WI38 (cell line): ENCODE results near the gene IRX4.

ENCODE experiments used
- H3K4me3 ChIP-seq: 2 replicates; pipeline ENCODE4 v1.5.1; 2011; ENCODE audit warnings: low read depth, mild to moderate bottlenecking, control low read depth, low read length
- TF ChIP-seq, protein P1 (sequence below): IDR thresholded peaks from 2 replicates; pipeline ENCODE4 v1.5.1; 2012; ENCODE audit warnings: low read depth, mild to moderate bottlenecking, control low read depth, low read length

IRX4 gene

DNA sequence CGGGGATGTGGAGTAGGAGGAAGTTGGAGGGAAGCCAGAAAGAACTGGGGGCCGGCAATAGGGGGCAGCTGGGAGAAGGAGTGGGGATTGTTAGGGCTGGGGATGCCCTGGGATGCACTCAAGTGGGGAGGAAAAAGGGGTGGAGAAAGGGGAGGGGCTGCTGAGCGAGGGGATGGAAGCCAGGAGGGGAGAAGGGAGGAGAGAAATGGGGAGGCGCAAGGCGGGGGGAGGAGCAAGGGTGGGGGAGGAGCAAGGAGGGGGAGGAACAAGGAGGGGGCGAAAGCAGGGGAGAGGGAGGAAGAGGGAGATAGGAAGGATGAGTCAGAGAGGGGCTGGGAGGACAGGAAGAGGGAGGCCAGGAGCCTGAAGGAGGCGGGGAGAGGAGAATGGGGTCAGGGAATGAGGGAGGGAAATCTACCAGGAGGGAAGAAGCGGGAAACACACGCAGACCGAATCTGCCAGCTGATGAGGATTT is 1.6 kb downstream of the IRX4 start:
- no peak overlapping the region for H3K4me3 ChIP-seq
- TF ChIP-seq, protein P1, sequence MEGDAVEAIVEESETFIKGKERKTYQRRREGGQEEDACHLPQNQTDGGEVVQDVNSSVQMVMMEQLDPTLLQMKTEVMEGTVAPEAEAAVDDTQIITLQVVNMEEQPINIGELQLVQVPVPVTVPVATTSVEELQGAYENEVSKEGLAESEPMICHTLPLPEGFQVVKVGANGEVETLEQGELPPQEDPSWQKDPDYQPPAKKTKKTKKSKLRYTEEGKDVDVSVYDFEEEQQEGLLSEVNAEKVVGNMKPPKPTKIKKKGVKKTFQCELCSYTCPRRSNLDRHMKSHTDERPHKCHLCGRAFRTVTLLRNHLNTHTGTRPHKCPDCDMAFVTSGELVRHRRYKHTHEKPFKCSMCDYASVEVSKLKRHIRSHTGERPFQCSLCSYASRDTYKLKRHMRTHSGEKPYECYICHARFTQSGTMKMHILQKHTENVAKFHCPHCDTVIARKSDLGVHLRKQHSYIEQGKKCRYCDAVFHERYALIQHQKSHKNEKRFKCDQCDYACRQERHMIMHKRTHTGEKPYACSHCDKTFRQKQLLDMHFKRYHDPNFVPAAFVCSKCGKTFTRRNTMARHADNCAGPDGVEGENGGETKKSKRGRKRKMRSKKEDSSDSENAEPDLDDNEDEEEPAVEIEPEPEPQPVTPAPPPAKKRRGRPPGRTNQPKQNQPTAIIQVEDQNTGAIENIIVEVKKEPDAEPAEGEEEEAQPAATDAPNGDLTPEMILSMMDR: no peak

- TF ChIP-seq, protein P1: no peak
- no peak overlapping the region for H3K4me3 ChIP-seq
Observed at GRCh38 chr5:1880377-1881025, 2.2 kb downstream of the IRX4 start.

DNA sequence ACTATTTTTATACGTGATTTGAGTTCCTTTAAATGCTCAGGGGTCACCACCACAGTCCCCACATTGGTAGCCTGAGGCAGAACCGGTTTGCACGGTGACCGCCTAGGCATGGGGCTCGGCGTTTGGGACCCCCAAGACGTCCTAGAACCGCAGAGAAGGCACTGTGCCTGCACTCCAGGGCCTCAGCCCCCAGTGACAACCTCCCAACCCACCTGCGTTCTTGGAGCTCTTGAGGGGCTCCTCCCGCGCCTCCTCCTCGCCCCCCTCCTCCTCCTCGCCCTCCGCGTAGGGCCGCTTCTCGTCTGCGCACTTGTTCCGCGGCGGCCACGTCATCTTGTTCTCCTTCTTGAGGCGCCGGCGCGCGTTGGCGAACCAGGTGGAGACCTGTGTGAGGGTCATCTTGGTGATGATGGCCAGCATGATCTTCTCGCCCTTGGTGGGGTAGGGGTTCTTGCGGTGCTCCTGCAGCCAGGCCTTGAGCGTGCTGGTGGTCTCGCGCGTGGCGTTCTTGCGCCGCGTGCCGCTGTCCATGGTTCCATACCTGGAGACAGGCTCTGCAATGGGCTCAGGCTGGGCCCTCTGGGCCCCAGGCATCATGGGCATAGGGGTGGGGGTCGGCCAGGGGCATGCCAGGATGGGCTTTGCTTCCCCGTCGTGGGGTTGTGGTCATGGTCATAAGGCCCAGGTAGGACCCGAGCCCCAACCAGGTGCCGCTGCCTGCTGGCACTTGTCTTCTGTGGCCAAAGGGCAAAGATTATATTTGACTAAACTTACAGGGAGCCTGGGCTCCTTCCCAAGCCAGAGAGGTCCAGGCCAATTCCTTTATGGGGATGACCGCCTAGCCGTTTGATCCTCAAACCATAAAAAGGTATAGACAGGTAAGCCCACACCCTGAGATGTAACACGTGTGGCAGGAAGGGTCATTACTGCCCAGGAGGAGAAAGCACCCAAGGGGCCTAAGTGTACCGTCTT is 3.1 kb downstream of the IRX4 start:
- TF ChIP-seq, protein P1: no peak

GRCh38 chr5:1878050-1878849 is 4.5 kb downstream of the IRX4 start:
- no peak overlapping the region for H3K4me3 ChIP-seq
- TF ChIP-seq, protein P1: no peak

More for the DNA sequence above, 3.1 kb downstream of the IRX4 start:
- H3K4me3 ChIP-seq: no peak overlapping the region

DNA sequence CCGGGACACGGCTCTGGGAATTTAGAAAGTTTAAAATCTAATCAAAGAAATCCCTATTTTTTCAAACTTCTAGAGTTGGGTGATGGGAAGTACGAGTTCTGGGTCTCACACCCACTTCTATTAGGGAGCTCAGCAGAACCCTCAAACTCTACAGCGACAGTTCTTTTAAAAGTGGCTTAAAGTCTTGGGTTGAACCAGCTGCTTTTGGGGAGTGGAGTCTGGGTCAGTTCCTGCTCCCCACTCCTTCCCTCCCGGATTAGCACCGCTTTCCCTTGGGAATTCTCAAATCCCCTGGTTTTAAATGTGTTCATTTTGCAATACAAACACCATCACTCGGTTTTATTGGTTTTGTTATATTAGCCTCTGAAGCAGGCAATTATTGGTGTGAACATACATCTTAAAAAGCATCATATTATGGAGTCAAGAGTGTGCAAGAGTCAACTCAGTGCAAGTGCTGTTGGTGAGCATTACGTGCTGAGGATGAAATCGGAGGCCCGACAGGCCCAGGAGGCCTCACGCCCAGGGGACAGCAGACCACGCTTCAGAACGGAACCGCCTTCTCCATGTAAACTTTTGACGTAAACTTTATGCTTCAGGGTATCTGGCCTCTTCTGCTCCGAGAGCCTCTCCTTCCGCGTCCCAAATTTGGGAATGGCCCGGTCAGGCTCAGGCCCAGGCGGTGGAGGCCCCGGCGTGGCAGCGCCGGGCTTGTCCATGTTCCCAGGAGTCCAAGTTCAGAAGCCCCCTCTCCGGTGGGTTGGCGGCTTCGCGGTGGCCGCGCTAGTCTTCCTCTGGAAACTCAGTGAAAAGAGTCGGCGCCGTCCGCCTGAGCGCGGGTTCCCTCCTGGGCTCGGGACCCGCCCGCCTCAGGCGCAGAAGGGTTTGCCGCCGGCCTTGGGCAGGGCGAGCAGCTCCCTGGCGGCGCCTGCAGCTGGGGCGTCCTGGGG is 5.3 kb downstream of the IRX4 start:
- TF ChIP-seq, protein P1: no peak
- H3K4me3 ChIP-seq: no peak overlapping the region

DNA sequence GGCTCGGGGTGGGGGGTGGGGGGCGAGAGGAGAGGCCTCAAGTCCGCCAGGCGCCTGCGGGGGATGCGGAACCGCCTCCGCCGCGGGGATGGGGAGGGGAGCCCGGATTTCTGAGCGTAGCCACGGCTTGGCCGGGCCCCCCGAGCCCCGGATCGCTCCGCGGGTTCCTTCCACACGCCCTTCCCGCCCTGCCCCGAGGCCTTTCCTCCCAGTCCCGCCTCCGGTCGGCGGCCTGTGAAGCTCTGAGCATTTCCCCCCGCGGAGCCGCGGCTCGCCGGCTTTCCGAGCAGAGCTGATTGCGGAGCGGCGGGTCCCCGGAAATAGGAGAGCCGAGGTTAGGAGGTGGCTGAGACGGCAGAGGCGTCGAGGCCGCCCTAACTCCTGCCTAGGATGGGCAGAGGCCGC is 6.1 kb downstream of the IRX4 start:
- H3K4me3 ChIP-seq: no peak overlapping the region
- TF ChIP-seq, protein P1: no peak
